Measurements from ENCODE around the gene HYKK. TPM values are rescaled to one million over a fixed set of nuclear protein-coding genes. Genes with fewer than 3 reads are reported as not detected.

HYKK gene
- total and polyA plus RNA-seq, 9 of the 15 experiments (the other 6 are each of a cell fraction or from before 2014, with no cell fraction given): 1.9 to 6.1 (median 4.3) TPM

DNA sequence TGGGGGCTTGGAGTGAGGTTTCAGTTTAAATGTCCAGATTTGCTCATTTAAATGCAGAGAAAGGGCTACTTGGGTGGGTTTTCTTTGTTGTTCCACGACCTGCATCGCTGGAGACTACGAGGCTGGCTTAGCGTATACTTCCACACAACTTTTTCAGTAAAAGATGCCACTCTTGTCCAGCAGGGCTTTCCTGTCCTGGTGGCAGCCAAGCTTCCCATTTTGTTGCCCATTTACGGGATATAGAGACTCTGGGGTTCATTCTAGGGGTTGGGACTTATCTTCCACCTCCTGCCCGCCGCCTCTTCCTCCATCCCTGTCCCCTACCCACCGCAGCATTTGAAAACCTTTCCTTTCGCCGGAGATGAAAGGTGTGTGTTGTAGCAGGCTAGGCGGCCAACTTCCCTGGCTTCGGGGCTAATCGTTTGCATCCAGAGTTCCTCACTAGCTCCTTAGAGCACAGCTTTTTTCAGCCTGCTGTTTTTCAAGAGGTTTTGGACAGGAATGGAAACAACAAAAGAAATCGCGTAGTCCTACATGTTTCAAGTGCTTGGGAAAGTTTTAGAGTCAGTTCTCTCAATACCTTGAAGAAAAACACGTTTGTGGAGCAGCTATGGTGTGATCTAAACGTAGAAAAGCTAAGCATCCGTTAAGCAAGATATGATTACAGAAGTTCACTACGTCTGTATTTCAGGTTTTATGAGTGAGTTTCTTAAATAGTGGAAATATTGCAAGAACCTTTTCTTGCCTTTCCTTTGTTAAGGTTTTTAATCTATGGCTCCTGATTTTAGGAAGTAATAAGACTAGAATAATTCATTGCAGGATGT lies 58.8 kb downstream of the HYKK start:
- Histone ChIP-seq H3K4me3 (peak overlapping the region; percentile 69), H3K27me3 (ENCODE audit: control insufficient read depth in 2 of 2, insufficient read depth in 2 of 2, low read length in 2 of 2) (no peaks in the 10 kb centered on the region), H3K27ac (ENCODE audit: extremely low read depth, low read depth, low read length) (peak overlapping the region; percentile 57; the same call in 2 of the 3 replicates), H3K9me3 (replicated peaks; ENCODE audit: control insufficient read depth, insufficient read depth, low read depth, low read length) (no peaks in the 10 kb centered on the region), H3K9me1 (ENCODE audit: control insufficient read depth, insufficient read depth, low read length) (no peaks in the 10 kb centered on the region), H3K9ac (ENCODE audit: insufficient read depth in 1 of 2, low read depth in 2 of 2, low read length in 2 of 2) (peak overlapping the region; percentile 64 to 89), H3K4me2 (ENCODE audit: insufficient read depth, low read length) (peak overlapping the region; percentile 88), H3K36me3 (ENCODE audit: control insufficient read depth, insufficient read depth, low read length) (no peaks in the 10 kb centered on the region), H3K4me1 (replicated peaks in 1 of 2; ENCODE audit: control insufficient read depth in 2 of 2, insufficient read depth in 2 of 2, low read length in 2 of 2) (peaks cover 8 to 22% of the 10 kb centered on the region in 2 experiments; a peak in 4 of 5 replicates), H2AFZ (ENCODE audit: low read depth, low read length) (peak overlapping the region; percentile 84), H4K20me1 (replicated peaks; ENCODE audit: control insufficient read depth, insufficient read depth, low read length) (no peaks in the 10 kb centered on the region; the same call in 1 of the 2 replicates), H3K79me2 (ENCODE audit: control insufficient read depth, insufficient read depth, low read length) (peaks cover 4% of the 10 kb centered on the region; the same call in 2 of the 3 replicates)
- 0 out of 2 replicates have a peak, but pooled peaks have one; percentile 39 for TF ChIP-seq HDAC2 (IDR thresholded peaks at IDR 0.05)
- TF ChIP-seq HMGN3 (IDR thresholded peaks at IDR 0.05; ENCODE audit: borderline replicate concordance, extremely low read depth, insufficient read length, low read depth, low read length): peak; percentile 11
- TF ChIP-seq, protein P1, sequence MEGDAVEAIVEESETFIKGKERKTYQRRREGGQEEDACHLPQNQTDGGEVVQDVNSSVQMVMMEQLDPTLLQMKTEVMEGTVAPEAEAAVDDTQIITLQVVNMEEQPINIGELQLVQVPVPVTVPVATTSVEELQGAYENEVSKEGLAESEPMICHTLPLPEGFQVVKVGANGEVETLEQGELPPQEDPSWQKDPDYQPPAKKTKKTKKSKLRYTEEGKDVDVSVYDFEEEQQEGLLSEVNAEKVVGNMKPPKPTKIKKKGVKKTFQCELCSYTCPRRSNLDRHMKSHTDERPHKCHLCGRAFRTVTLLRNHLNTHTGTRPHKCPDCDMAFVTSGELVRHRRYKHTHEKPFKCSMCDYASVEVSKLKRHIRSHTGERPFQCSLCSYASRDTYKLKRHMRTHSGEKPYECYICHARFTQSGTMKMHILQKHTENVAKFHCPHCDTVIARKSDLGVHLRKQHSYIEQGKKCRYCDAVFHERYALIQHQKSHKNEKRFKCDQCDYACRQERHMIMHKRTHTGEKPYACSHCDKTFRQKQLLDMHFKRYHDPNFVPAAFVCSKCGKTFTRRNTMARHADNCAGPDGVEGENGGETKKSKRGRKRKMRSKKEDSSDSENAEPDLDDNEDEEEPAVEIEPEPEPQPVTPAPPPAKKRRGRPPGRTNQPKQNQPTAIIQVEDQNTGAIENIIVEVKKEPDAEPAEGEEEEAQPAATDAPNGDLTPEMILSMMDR (IDR thresholded peaks at IDR 0.05 in 2 of 3, conservative IDR thresholded peaks at IDR 0.05 in 1 of 3; ENCODE audit: insufficient read depth in 2 of 3, low read depth in 1 of 3, low read length in 3 of 3): 0 out of 6 replicates have a peak, but pooled peaks of 1 of the 3 experiments have one; percentile 25
- TF ChIP-seq TGIF2 (CRISPR knock-in tag; IDR thresholded peaks at IDR 0.05): no peak
- TF ChIP-seq HNRNPK (IDR thresholded peaks at IDR 0.05; ENCODE audit: low read depth, low read length, poor library complexity, severe bottlenecking): no peak
- TF ChIP-seq, protein P2, sequence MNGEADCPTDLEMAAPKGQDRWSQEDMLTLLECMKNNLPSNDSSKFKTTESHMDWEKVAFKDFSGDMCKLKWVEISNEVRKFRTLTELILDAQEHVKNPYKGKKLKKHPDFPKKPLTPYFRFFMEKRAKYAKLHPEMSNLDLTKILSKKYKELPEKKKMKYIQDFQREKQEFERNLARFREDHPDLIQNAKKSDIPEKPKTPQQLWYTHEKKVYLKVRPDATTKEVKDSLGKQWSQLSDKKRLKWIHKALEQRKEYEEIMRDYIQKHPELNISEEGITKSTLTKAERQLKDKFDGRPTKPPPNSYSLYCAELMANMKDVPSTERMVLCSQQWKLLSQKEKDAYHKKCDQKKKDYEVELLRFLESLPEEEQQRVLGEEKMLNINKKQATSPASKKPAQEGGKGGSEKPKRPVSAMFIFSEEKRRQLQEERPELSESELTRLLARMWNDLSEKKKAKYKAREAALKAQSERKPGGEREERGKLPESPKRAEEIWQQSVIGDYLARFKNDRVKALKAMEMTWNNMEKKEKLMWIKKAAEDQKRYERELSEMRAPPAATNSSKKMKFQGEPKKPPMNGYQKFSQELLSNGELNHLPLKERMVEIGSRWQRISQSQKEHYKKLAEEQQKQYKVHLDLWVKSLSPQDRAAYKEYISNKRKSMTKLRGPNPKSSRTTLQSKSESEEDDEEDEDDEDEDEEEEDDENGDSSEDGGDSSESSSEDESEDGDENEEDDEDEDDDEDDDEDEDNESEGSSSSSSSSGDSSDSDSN (IDR thresholded peaks at IDR 0.05; ENCODE audit: borderline replicate concordance in 1 of 2, low read depth in 2 of 2, low read length in 2 of 2): 0 out of 4 replicates have a peak, but pooled peaks of 1 of the 2 experiments have one; percentile 30
- in situ Hi-C loops (cut with MboI): no loop called here
- FAIRE-seq (no peak), DNase-seq (ENCODE audit: extremely low read depth in 1 of 4, low spot score in 3 of 4) (peak; percentile 18 to 36 (median 24)), ATAC-seq (peak; percentile 23)
- WGBS (ENCODE audit: insufficient coverage, low coverage, missing lambda C conversion rate): 2% methylated on average over 19 of the region's 19 CpGs
- TSS peak; percentile 58 for BruUV-seq (replicated peaks)
- intact Hi-C loops (cut with micrococcal nuclease): no loop called here
- POLR2A ChIA-PET: interaction anchor here (0.6 to 5.4 kb wide), 9 partner anchors 10 to 197 kb away, joined by 3 to 62 read pairs (median 5); partner anchors contain the start of gene PSMA4
- CTCF ChIA-PET (ENCODE audit: low intra/inter-chr PET ratio): no interaction called here
